GM12873 (cell line): Measurements from ENCODE around the gene TMEM120A.

Source experiments
- CTCF ChIP-seq: IDR thresholded peaks from 2 replicates; pipeline ENCODE4 v1.5.1; 2012; ENCODE audit warnings: low read depth, mild to moderate bottlenecking, moderate library complexity, low read length, control low read depth; ENCODE audit not compliant: insufficient read depth; ENCODE audit errors: missing control alignments

Gene TMEM120A

GRCh38 chr7:75953931-75954330 is 40.5 kb downstream of the TMEM120A start:
- TF ChIP-seq CTCF: no peak

- no peak for TF ChIP-seq CTCF
Measured at GRCh38 chr7:75953431-75953830, 41.0 kb downstream of the TMEM120A start.

- TF ChIP-seq CTCF: no peak
Measured at GRCh38 chr7:75951506-75951905, 42.9 kb downstream of the TMEM120A start.

GRCh38 chr7:75950111-75950681 is 44.2 kb downstream of the TMEM120A start:
- TF ChIP-seq CTCF: no peak

GRCh38 chr7:75948179-75948578 is 46.2 kb downstream of the TMEM120A start:
- TF ChIP-seq CTCF: no peak

- TF ChIP-seq CTCF: no peak
Measured at GRCh38 chr7:75946207-75946855, 48.1 kb downstream of the TMEM120A start.

- no peak for TF ChIP-seq CTCF
Measured at GRCh38 chr7:75945297-75946168, 48.9 kb downstream of the TMEM120A start.
